Measurements from ENCODE around the gene PRPSAP1. TPM values are rescaled to one million over a fixed set of nuclear protein-coding genes. Genes with fewer than 3 reads are reported as not detected.

The PRPSAP1 gene
- total RNA-seq, 2 experiments from 2014 or later = 10.8 to 12.1 TPM

DNA sequence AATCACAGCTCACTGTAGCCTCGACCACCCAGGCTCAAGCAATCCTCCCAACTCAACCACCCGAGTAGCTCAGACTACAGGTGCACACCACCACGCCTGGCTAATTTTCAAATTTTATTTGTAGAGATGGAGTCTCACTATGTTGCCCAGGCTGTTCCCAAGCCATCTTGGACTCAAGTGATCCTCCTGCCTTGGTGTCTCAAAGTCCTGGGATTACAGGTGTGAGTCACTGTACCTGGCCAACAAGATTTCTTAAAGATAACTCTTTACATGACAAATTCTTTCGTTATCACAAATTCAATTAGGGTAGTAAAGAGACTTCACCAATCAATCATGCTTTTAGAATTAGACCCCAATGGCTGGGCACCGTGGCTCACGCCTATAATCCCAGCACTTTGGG is 12.4 kb downstream of the PRPSAP1 start:
- Mint-ChIP-seq H3K4me3 (no peak overlapping the region), H3K27me3 (no peaks in the 10 kb centered on the region), H3K9me3 (no peaks in the 10 kb centered on the region), H3K36me3 (ENCODE audit: low read depth) (peaks cover 42% of the 10 kb centered on the region), H3K4me1 (ENCODE audit: low read depth) (no peaks in the 10 kb centered on the region), H3K27ac (no peak overlapping the region)
- ATAC-seq (ENCODE audit: poor library complexity) (no peak), DNase-seq (no peak)
- intact Hi-C loops (cut with DNase I, micrococcal nuclease) = no loop called here
- Histone ChIP-seq H3K27ac (ENCODE audit: low read depth in 1 of 2, low read length in 2 of 2) (no peak overlapping the region), H3K4me3 (ENCODE audit: low read length) (no peak overlapping the region), H3K9me3 (ENCODE audit: control insufficient read depth in 1 of 2, insufficient read depth in 1 of 2, low read length in 2 of 2) (no peaks in the 10 kb centered on the region), H3K36me3 (ENCODE audit: insufficient read depth, low read length) (peaks cover 28% of the 10 kb centered on the region), H3K27me3 (ENCODE audit: control insufficient read depth in 1 of 2, insufficient read depth in 2 of 2, low read length in 2 of 2) (no peaks in the 10 kb centered on the region), H3K4me1 (ENCODE audit: insufficient read depth, low read length) (no peaks in the 10 kb centered on the region)
- TF ChIP-seq, protein P1, sequence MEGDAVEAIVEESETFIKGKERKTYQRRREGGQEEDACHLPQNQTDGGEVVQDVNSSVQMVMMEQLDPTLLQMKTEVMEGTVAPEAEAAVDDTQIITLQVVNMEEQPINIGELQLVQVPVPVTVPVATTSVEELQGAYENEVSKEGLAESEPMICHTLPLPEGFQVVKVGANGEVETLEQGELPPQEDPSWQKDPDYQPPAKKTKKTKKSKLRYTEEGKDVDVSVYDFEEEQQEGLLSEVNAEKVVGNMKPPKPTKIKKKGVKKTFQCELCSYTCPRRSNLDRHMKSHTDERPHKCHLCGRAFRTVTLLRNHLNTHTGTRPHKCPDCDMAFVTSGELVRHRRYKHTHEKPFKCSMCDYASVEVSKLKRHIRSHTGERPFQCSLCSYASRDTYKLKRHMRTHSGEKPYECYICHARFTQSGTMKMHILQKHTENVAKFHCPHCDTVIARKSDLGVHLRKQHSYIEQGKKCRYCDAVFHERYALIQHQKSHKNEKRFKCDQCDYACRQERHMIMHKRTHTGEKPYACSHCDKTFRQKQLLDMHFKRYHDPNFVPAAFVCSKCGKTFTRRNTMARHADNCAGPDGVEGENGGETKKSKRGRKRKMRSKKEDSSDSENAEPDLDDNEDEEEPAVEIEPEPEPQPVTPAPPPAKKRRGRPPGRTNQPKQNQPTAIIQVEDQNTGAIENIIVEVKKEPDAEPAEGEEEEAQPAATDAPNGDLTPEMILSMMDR (IDR thresholded peaks at IDR 0.05) = no peak
- POLR2A ChIA-PET = no interaction called here
- CTCF ChIA-PET = no interaction called here

DNA sequence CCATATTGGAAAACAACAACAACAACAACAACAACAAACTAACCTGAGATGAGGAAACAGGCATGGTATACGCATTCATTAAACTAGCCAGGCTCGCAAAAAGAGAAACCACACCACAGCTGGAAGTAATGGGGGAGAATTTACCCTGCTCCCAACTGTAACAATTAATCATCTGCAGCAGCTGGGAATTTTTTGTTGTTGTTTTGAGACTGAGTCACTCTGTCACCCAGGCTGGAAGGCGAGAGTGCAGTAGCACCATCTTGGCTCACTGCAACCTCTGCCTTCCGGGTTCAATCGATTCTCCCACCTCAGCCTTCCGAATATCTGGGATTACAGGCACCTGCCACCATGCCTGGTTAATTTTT is 16.3 kb downstream of the PRPSAP1 start:
- Mint-ChIP-seq H3K4me3 (no peak overlapping the region), H3K9me3 (no peaks in the 10 kb centered on the region), H3K36me3 (ENCODE audit: low read depth) (peaks cover 25% of the 10 kb centered on the region), H3K4me1 (ENCODE audit: low read depth) (no peaks in the 10 kb centered on the region), H3K27ac (no peak overlapping the region), H3K27me3 (no peaks in the 10 kb centered on the region)
- no peak overlapping the region for H3K27ac ChIP-seq (ENCODE audit: low read depth in 1 of 2, low read length in 2 of 2)
- H3K4me3 ChIP-seq (ENCODE audit: low read length) = no peak overlapping the region
- ChIA-PET POLR2A (no interaction called here), CTCF (no interaction called here)
- H3K36me3 ChIP-seq (ENCODE audit: insufficient read depth, low read length) = peaks cover 12% of the 10 kb centered on the region
- H3K4me1 ChIP-seq (ENCODE audit: insufficient read depth, low read length) = no peaks in the 10 kb centered on the region
- H3K9me3 ChIP-seq (ENCODE audit: control insufficient read depth in 1 of 2, insufficient read depth in 1 of 2, low read length in 2 of 2) = no peaks in the 10 kb centered on the region
- TF ChIP-seq, protein P1 (IDR thresholded peaks at IDR 0.05) = no peak
- intact Hi-C loops (cut with DNase I, micrococcal nuclease) = no loop called here
- ATAC-seq (ENCODE audit: poor library complexity) = no peak
- DNase-seq = no peak
- no peaks in the 10 kb centered on the region for H3K27me3 ChIP-seq (ENCODE audit: control insufficient read depth in 1 of 2, insufficient read depth in 2 of 2, low read length in 2 of 2)

DNA sequence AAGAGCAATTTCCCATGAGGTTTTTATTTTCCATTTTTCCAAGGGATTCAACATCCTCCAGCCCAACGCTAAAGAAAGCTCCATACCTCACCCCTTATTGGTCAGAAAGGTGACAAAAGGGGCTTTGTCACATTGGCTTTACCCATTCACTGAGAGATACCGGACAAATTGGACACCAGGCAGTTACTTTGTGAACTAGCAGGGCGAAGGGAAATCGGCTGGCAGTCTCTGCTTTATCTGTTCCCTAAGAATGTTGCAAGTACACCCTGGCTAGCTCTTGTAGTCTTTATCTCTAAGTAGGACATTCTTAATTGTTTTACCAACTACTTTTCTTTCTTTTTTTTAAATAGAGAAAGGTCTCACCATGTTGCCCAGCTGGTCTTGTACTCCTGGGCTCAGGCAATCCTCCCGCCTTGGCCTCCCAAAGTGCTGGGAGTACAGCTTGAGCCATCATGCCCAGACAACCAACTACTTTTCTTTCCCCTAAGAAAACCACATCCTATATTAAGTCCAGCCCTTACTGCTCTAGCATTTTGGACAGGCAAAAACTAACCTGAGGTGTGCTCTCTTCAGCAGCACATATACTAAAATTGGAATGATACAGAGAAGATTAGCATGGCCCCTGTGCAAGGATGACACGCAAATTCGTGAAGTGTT is 16.8 kb downstream of the PRPSAP1 start:
- H3K9me3 ChIP-seq (ENCODE audit: control insufficient read depth in 1 of 2, insufficient read depth in 1 of 2, low read length in 2 of 2) = no peaks in the 10 kb centered on the region
- H3K4me1 ChIP-seq (ENCODE audit: insufficient read depth, low read length) = no peaks in the 10 kb centered on the region
- no peaks in the 10 kb centered on the region for H3K27me3 ChIP-seq (ENCODE audit: control insufficient read depth in 1 of 2, insufficient read depth in 2 of 2, low read length in 2 of 2)
- ChIA-PET POLR2A (no interaction called here), CTCF (no interaction called here)
- Mint-ChIP-seq H3K27ac (no peak overlapping the region), H3K4me1 (ENCODE audit: low read depth) (no peaks in the 10 kb centered on the region), H3K27me3 (no peaks in the 10 kb centered on the region), H3K4me3 (no peak overlapping the region), H3K36me3 (ENCODE audit: low read depth) (peaks cover 21% of the 10 kb centered on the region), H3K9me3 (no peaks in the 10 kb centered on the region)
- TF ChIP-seq, protein P1 (IDR thresholded peaks at IDR 0.05) = no peak
- ATAC-seq (ENCODE audit: poor library complexity) (no peak), DNase-seq (no peak)
- H3K36me3 ChIP-seq (ENCODE audit: insufficient read depth, low read length) = peaks cover 11% of the 10 kb centered on the region
- intact Hi-C loops (cut with DNase I, micrococcal nuclease) = no loop called here
- no peak overlapping the region for H3K27ac ChIP-seq (ENCODE audit: low read depth in 1 of 2, low read length in 2 of 2)
- no peak overlapping the region for H3K4me3 ChIP-seq (ENCODE audit: low read length)
